ENCODE data around the gene CYFIP2.

The CYFIP2 gene

DNA sequence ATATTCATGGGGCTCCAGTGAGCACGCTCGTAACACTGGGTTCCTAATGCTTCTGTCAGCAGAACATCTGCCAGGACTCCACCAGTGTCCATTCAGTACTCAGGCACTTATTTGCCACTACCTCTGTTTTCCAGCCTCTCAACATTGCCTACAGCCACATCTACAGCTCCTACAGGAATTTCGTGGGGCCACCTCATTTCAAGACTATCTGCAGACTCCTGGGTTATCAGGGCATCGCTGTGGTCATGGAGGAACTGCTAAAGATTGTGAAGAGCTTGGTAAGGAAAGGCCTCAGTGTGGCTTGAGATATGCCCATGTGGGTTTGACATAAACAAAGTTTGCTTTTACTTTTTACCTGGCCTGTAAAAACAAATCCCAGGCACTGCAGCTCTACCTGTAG lies 92.9 kb downstream of the CYFIP2 start:
- Histone ChIP-seq H3K4me2 (ENCODE audit: low read length) (no peak overlapping the region), H4K20me1 (ENCODE audit: insufficient read depth, low read length) (no peaks in the 10 kb centered on the region), H3K9me2 (ENCODE audit: low read depth, low read length) (no peaks in the 10 kb centered on the region), H3K79me2 (ENCODE audit: insufficient read depth, low read length) (no peaks in the 10 kb centered on the region), H3K4me1 (ENCODE audit: insufficient read depth, low read length, severe bottlenecking) (no peaks in the 10 kb centered on the region), H3F3A (ENCODE audit: insufficient read depth, low read length) (no peaks in the 10 kb centered on the region), H3K36me3 (ENCODE audit: insufficient read depth, low read length) (peaks cover 100% of the 10 kb centered on the region), H2AFZ (ENCODE audit: low read length) (no peak overlapping the region), H3K27ac (ENCODE audit: low read depth, low read length, poor library complexity, severe bottlenecking) (no peak overlapping the region), H3K9me3 (ENCODE audit: low read length) (no peaks in the 10 kb centered on the region), H3K4me3 (ENCODE audit: low read depth, low read length, poor library complexity, severe bottlenecking) (no peak overlapping the region), H3K27me3 (ENCODE audit: insufficient read depth, low read length) (no peaks in the 10 kb centered on the region), H3K9ac (ENCODE audit: low read length) (no peak overlapping the region)
- TF ChIP-seq CTCF (IDR thresholded peaks at IDR 0.05; ENCODE audit: low read length) (no peak), EZH2 (IDR thresholded peaks at IDR 0.05; ENCODE audit: borderline replicate concordance, low read length) (no peak)

GRCh38 chr5:157359356-157360055 lies 93.6 kb downstream of the CYFIP2 start:
- H4K20me1 ChIP-seq (ENCODE audit: insufficient read depth, low read length) = no peaks in the 10 kb centered on the region
- no peaks in the 10 kb centered on the region for H3K79me2 ChIP-seq (ENCODE audit: insufficient read depth, low read length)
- H3K9me3 ChIP-seq (ENCODE audit: low read length) = no peaks in the 10 kb centered on the region
- H3K4me2 ChIP-seq (ENCODE audit: low read length) = no peak overlapping the region
- no peaks in the 10 kb centered on the region for H3K27me3 ChIP-seq (ENCODE audit: insufficient read depth, low read length)
- H3F3A ChIP-seq (ENCODE audit: insufficient read depth, low read length) = no peaks in the 10 kb centered on the region
- TF ChIP-seq EZH2 (IDR thresholded peaks at IDR 0.05; ENCODE audit: borderline replicate concordance, low read length) (no peak), CTCF (IDR thresholded peaks at IDR 0.05; ENCODE audit: low read length) (no peak)
- no peak overlapping the region for H3K27ac ChIP-seq (ENCODE audit: low read depth, low read length, poor library complexity, severe bottlenecking)
- H3K36me3 ChIP-seq (ENCODE audit: insufficient read depth, low read length) = peaks cover 99% of the 10 kb centered on the region
- H3K4me1 ChIP-seq (ENCODE audit: insufficient read depth, low read length, severe bottlenecking) = no peaks in the 10 kb centered on the region
- H2AFZ ChIP-seq (ENCODE audit: low read length) = no peak overlapping the region
- H3K9ac ChIP-seq (ENCODE audit: low read length) = no peak overlapping the region
- H3K9me2 ChIP-seq (ENCODE audit: low read depth, low read length) = no peaks in the 10 kb centered on the region
- no peak overlapping the region for H3K4me3 ChIP-seq (ENCODE audit: low read depth, low read length, poor library complexity, severe bottlenecking)

- Histone ChIP-seq H4K20me1 (ENCODE audit: insufficient read depth, low read length) (no peaks in the 10 kb centered on the region), H3K27ac (ENCODE audit: low read depth, low read length, poor library complexity, severe bottlenecking) (no peak overlapping the region), H3K79me2 (ENCODE audit: insufficient read depth, low read length) (no peaks in the 10 kb centered on the region), H3F3A (ENCODE audit: insufficient read depth, low read length) (no peaks in the 10 kb centered on the region), H3K27me3 (ENCODE audit: insufficient read depth, low read length) (no peaks in the 10 kb centered on the region), H3K9me2 (ENCODE audit: low read depth, low read length) (no peaks in the 10 kb centered on the region), H2AFZ (ENCODE audit: low read length) (no peak overlapping the region), H3K4me1 (ENCODE audit: insufficient read depth, low read length, severe bottlenecking) (no peaks in the 10 kb centered on the region), H3K36me3 (ENCODE audit: insufficient read depth, low read length) (peaks cover 99% of the 10 kb centered on the region), H3K4me2 (ENCODE audit: low read length) (no peak overlapping the region), H3K9me3 (ENCODE audit: low read length) (no peaks in the 10 kb centered on the region), H3K4me3 (ENCODE audit: low read depth, low read length, poor library complexity, severe bottlenecking) (no peak overlapping the region), H3K9ac (ENCODE audit: low read length) (no peak overlapping the region)
- TF ChIP-seq EZH2 (IDR thresholded peaks at IDR 0.05; ENCODE audit: borderline replicate concordance, low read length) = no peak
- TF ChIP-seq CTCF (IDR thresholded peaks at IDR 0.05; ENCODE audit: low read length) = no peak
Measured at GRCh38 chr5:157362012-157362411, 96.1 kb downstream of the CYFIP2 start.
